HepG2 (cell line): Measurements from ENCODE around the gene SHROOM2. TPM values are rescaled to one million over a fixed set of nuclear protein-coding genes. Genes with fewer than 3 reads are reported as not detected.

Experiments used
- ATAC-seq: fragments of 200-7000 bp; cut with Tn5 transposase; 3 replicates; pipeline ENCODE4 v1.9.1; 2020; ENCODE audit warnings: mild to moderate bottlenecking, moderate library complexity
- BruUV-seq: library from RNA; stranded (reverse); fragments of 400-500 nt; replicated peaks from 2 replicates; lab custom pipeline; 2021; lab: Mats Ljungman, UMichigan
- CTCF ChIA-PET: fragments of 300-600 bp; formaldehyde crosslinking; extraction: SDS; loops from one replicate; lab custom pipeline; 2021; ENCODE audit warnings: low total read pairs, inconsistent platforms, low intra/inter-chr PET ratio; lab: Yijun Ruan, JAX
- POLR2A ChIA-PET: fragments of 350-600 bp; sonication (Branson Sonifier 250); formaldehyde crosslinking; loops from one replicate; lab custom pipeline; 2020; ENCODE audit warnings: antibody characterized with exemption, inconsistent platforms; lab: Yijun Ruan, JAX
- DNase-seq: peaks from one replicate; pipeline ENCODE4 v3.0.0-alpha.2; 2015; ENCODE audit warnings: low spot score
- FAIRE-seq: peaks from 3 replicates; lab custom pipeline; 2011; peaks lifted over from hg19 to GRCh38; lab: Jason Lieb, UNC
- H2AFZ ChIP-seq: one replicate; pipeline ENCODE4 v1.6.1; 2011; ENCODE audit warnings: low read length, inconsistent platforms
- H3K27ac ChIP-seq: fragments of 300-600 bp; 3 replicates; pipeline ENCODE4 v1.8.0; 2011; ENCODE audit warnings: mixed run types, mild to moderate bottlenecking, mixed read lengths, low read length, inconsistent platforms; ENCODE audit not compliant: insufficient read depth; ENCODE audit errors: extremely low read length
- H3K27me3 ChIP-seq, 2 experiments: fragments of 200-600 bp in 1 of 2; 2 replicates in 1 of 2; 3 replicates in 1 of 2; pipeline versions ENCODE4 v1.6.0 to v1.8.0; 2011; ENCODE audit warnings: low read length in 2 of 2, mild to moderate bottlenecking in 2 of 2, moderate library complexity in 2 of 2, inconsistent platforms in 1 of 2; ENCODE audit not compliant: insufficient read depth in 2 of 2, control insufficient read depth in 1 of 2
- H3K36me3 ChIP-seq, 2 experiments: fragments of 200-600 bp in 1 of 2; replicated peaks in 1 of 2; 2 replicates in 1 of 2; 3 replicates in 1 of 2; pipeline versions ENCODE4 v1.5.1 to v1.8.0; 2011; ENCODE audit warnings: low read length in 2 of 2, inconsistent platforms in 1 of 2; ENCODE audit not compliant: insufficient read depth in 2 of 2, control insufficient read depth in 1 of 2
- H3K4me1 ChIP-seq: 2 replicates; pipeline ENCODE4 v1.5.1; 2012; ENCODE audit warnings: low read length, inconsistent platforms; ENCODE audit not compliant: insufficient read depth
- H3K4me2 ChIP-seq: 2 replicates; pipeline ENCODE4 v1.6.0; 2011; ENCODE audit warnings: low read depth, low read length, inconsistent platforms
- H3K4me3 ChIP-seq, 3 experiments: fragments of 200-600 bp in 1 of 3; sonication (generic), shearing (Covaris generic) in 1 of 3; replicated peaks in 1 of 3; 2 replicates each; pipeline ENCODE4 v1.5.1; 2011 to 2016; ENCODE audit warnings: low read length in 3 of 3, inconsistent platforms in 2 of 3, low read depth in 2 of 3, mild to moderate bottlenecking in 2 of 3, control low read depth in 1 of 3, mixed read lengths in 1 of 3; ENCODE audit not compliant: insufficient read depth in 1 of 3
- H3K79me2 ChIP-seq: one replicate; pipeline ENCODE4 v1.6.1; 2011; ENCODE audit warnings: low read length, inconsistent platforms; ENCODE audit not compliant: insufficient read depth
- H3K9ac ChIP-seq: 2 replicates; pipeline ENCODE4 v1.6.0; 2011; ENCODE audit warnings: mild to moderate bottlenecking, low read depth, low read length, inconsistent platforms; ENCODE audit not compliant: insufficient read depth
- H3K9me3 ChIP-seq: 2 replicates; pipeline ENCODE4 v1.5.1; 2012; ENCODE audit warnings: mild to moderate bottlenecking, low read length
- H4K20me1 ChIP-seq: 2 replicates; pipeline ENCODE4 v1.6.0; 2011; ENCODE audit warnings: inconsistent platforms, mild to moderate bottlenecking, low read length, moderate library complexity; ENCODE audit not compliant: insufficient read depth
- ARID2 ChIP-seq: sonication (generic); formaldehyde crosslinking; IDR thresholded peaks from 2 replicates; pipeline ENCODE4 v1.8.1; 2022; ENCODE audit warnings: mild to moderate bottlenecking, missing genetic modification reagents, borderline replicate concordance
- ETV6 ChIP-seq: sonication (generic); formaldehyde crosslinking; conservative IDR thresholded peaks from 2 replicates; pipeline ENCODE4 v1.4.0; 2020; ENCODE audit warnings: missing genetic modification reagents
- KLF12 ChIP-seq: sonication (generic); formaldehyde crosslinking; IDR thresholded peaks from 2 replicates; pipeline ENCODE4 v1.4.0; 2020; ENCODE audit warnings: missing genetic modification reagents, borderline replicate concordance
- MIER3 ChIP-seq: IDR thresholded peaks from 2 replicates; pipeline ENCODE4 v1.6.1; 2016; ENCODE audit warnings: missing compliant biosample characterization, borderline replicate concordance
- RAD21 ChIP-seq: fragments of 450-650 bp; formaldehyde crosslinking; IDR thresholded peaks from 2 replicates; pipeline ENCODE4 v1.5.0; 2020; ENCODE audit warnings: mild to moderate bottlenecking
- SP140L ChIP-seq: sonication (generic); formaldehyde crosslinking; IDR thresholded peaks from 2 replicates; pipeline ENCODE4 v1.4.0; 2020; ENCODE audit warnings: missing genetic modification reagents, borderline replicate concordance
- STAT6 ChIP-seq: sonication (generic); formaldehyde crosslinking; IDR thresholded peaks from 2 replicates; pipeline ENCODE4 v1.4.0; 2020; ENCODE audit warnings: missing genetic modification reagents, mild to moderate bottlenecking, borderline replicate concordance
- ZNF121 ChIP-seq: sonication (generic); formaldehyde crosslinking; IDR thresholded peaks from 2 replicates; pipeline ENCODE4 v1.5.0; 2020; ENCODE audit warnings: mild to moderate bottlenecking, missing genetic modification reagents
- ZNF589 ChIP-seq: sonication (generic); formaldehyde crosslinking; conservative IDR thresholded peaks from 2 replicates; pipeline ENCODE4 v1.8.0; 2022; ENCODE audit warnings: mild to moderate bottlenecking, moderate library complexity, missing genetic modification reagents
- ZNF691 ChIP-seq: sonication (generic); formaldehyde crosslinking; IDR thresholded peaks from 2 replicates; pipeline ENCODE4 v1.4.0; 2020; ENCODE audit warnings: missing genetic modification reagents, low read depth, mild to moderate bottlenecking, borderline replicate concordance
- WGBS: methylation state at CpG from one replicate; pipeline ENCODE4 v1.1.6; 2017; ENCODE audit warnings: low lambda C conversion rate; 5-methylcytosine and 5-hydroxymethylcytosine counted together
- in situ Hi-C: cut with HindIII; loops from 2 replicates; pipeline ENCODE4 v1.10.0; 2017; ENCODE audit warnings: low pct_unique_long_range_greater_than_20kb; ENCODE audit not compliant: extremely low pct_ligation_motif_present
- intact Hi-C: fragments of 100-400 bp; cut with micrococcal nuclease; formaldehyde crosslinking; loops from one replicate; pipeline ENCODE4 v1.10.0; 2022; ENCODE audit not compliant: unreplicated experiment
- polyA plus RNA-seq, 8 experiments: library from polyadenylated mRNA; depleted of rRNA in 3 of 8; stranded (reverse) in 7 of 8; unstranded in 1 of 8; fragments of >200 nt; fragmentation: Illumina TruSeq in 4 of 8; extraction: Trizol in 4 of 8; gene quantifications; 2 replicates each; pipeline versions ENCODE4 v1.2.1 to v1.2.3, GENCODE V29; 2011 to 2016; ENCODE audit warnings: low read depth in 4 of 8, missing spikeins in 1 of 8, mixed read lengths in 1 of 8; ENCODE audit not compliant: insufficient read depth in 1 of 8
- total RNA-seq, 5 experiments: library from RNA; depleted of rRNA; stranded (reverse); fragments of >200 nt; fragmentation: Illumina TruSeq; extraction: Trizol; gene quantifications; 2 replicates each; pipeline ENCODE4 v1.2.3, GENCODE V29; 2016; ENCODE audit warnings: low read depth in 1 of 5

The SHROOM2 gene
- total and polyA plus RNA-seq, 2 of the 13 experiments (the other 11 are each of a cell fraction or from before 2014, with no cell fraction given) = 0.92 to 1.4 TPM

GRCh38 chrX:9862525-9862924 is 76.3 kb downstream of the SHROOM2 start (continued):
- TF ChIP-seq STAT6 (CRISPR knock-in tag) (no peak), RAD21 (0 out of 2 replicates have a peak, but pooled peaks have one; percentile 31)
- TF ChIP-seq, all 625 proteins: peak for 4

GRCh38 chrX:9862953-9863352 is 76.7 kb downstream of the SHROOM2 start:
- Histone ChIP-seq H3K4me1 (peaks cover 24% of the 10 kb centered on the region), H3K36me3 (no peaks in the 10 kb centered on the region), H3K4me3 (no peak overlapping the region), H3K79me2 (no peaks in the 10 kb centered on the region), H4K20me1 (no peaks in the 10 kb centered on the region), H3K4me2 (no peak overlapping the region), H3K27ac (no peak overlapping the region), H3K9ac (no peak overlapping the region), H3K27me3 (no peaks in the 10 kb centered on the region), H2AFZ (no peak overlapping the region), H3K9me3 (no peaks in the 10 kb centered on the region)
- ATAC-seq (no peak), DNase-seq (no peak), FAIRE-seq (no peak)
- POLR2A ChIA-PET = no interaction called here
- intact Hi-C loops = no loop called here
- WGBS = 81% methylated on average over 4 of the region's 7 CpGs
- CTCF ChIA-PET = no interaction called here
- BruUV-seq = no TSS peak
- TF ChIP-seq ZNF589 (CRISPR knock-in tag) = no peak
- TF ChIP-seq ETV6 = no peak
- no peak for TF ChIP-seq SP140L (CRISPR knock-in tag)
- TF ChIP-seq ZNF691 = no peak
- no peak for TF ChIP-seq ARID2 (CRISPR knock-in tag)
- TF ChIP-seq MIER3 (CRISPR knock-in tag) = no peak
- TF ChIP-seq KLF12 = no peak
- TF ChIP-seq ZNF121 = no peak
- in situ Hi-C loops = no loop called here
